HepG2 (cell line): ENCODE data around the gene EP300. TPM values are rescaled to one million over a fixed set of nuclear protein-coding genes. Genes with fewer than 3 reads are reported as not detected.

Experiments used
- ATM ChIP-seq: fragments of 450-650 bp; IDR thresholded peaks from 2 replicates; pipeline ENCODE4 v1.7.1; 2017; ENCODE audit warnings: mild to moderate bottlenecking, borderline replicate concordance
- CEBPG ChIP-seq: IDR thresholded peaks from 2 replicates; pipeline ENCODE4 v1.6.1; 2016
- DNMT1 ChIP-seq: sonication (generic); formaldehyde crosslinking; IDR thresholded peaks from 2 replicates; pipeline ENCODE4 v1.5.1; 2020; ENCODE audit warnings: mild to moderate bottlenecking, missing genetic modification reagents
- E2F5 ChIP-seq: sonication (generic); formaldehyde crosslinking; conservative IDR thresholded peaks from 2 replicates; pipeline ENCODE4 v1.4.0; 2020; ENCODE audit warnings: missing genetic modification reagents
- GTF2F1 ChIP-seq: fragments of 150-350 bp; IDR thresholded peaks from 2 replicates; pipeline ENCODE4 v1.6.1; 2014; ENCODE audit warnings: low read length
- HES4 ChIP-seq: sonication (generic); formaldehyde crosslinking; IDR thresholded peaks from 2 replicates; pipeline ENCODE4 v1.9.0; 2021; ENCODE audit warnings: mild to moderate bottlenecking, missing genetic modification reagents, borderline replicate concordance
- KLF9 ChIP-seq: IDR thresholded peaks from 2 replicates; pipeline ENCODE4 v1.6.1; 2016; ENCODE audit warnings: low read depth
- MAF1 ChIP-seq: sonication (generic); formaldehyde crosslinking; IDR thresholded peaks from 2 replicates; pipeline ENCODE4 v1.5.0; 2020; ENCODE audit warnings: missing genetic modification reagents, borderline replicate concordance
- MIER2 ChIP-seq: IDR thresholded peaks from 2 replicates; pipeline ENCODE4 v1.6.1; 2016; ENCODE audit warnings: missing biosample characterization, missing genetic modification reagents
- MYC ChIP-seq: sonication (generic); formaldehyde crosslinking; IDR thresholded peaks from 2 replicates; pipeline ENCODE4 v1.9.0; 2021; ENCODE audit warnings: missing genetic modification reagents, borderline replicate concordance
- NR2F6 ChIP-seq, 2 experiments: IDR thresholded peaks; 2 replicates each; pipeline ENCODE4 v1.6.1; 2016; ENCODE audit warnings: antibody characterized with exemption in 1 of 2, mild to moderate bottlenecking in 1 of 2
- RNF2 ChIP-seq: fragments of 450-650 bp; conservative IDR thresholded peaks from 2 replicates; pipeline ENCODE4 v1.6.1; 2016; ENCODE audit warnings: low read depth
- ZNF224 ChIP-seq: sonication (generic); formaldehyde crosslinking; IDR thresholded peaks from 2 replicates; pipeline ENCODE4 v1.5.0; 2020; ENCODE audit warnings: mild to moderate bottlenecking, missing genetic modification reagents
- ZNF235 ChIP-seq: sonication (generic); formaldehyde crosslinking; IDR thresholded peaks from 2 replicates; pipeline ENCODE4 v1.8.1; 2023; ENCODE audit warnings: mild to moderate bottlenecking, missing genetic modification reagents, borderline replicate concordance
- ZNF251 ChIP-seq: sonication (generic); formaldehyde crosslinking; IDR thresholded peaks from 2 replicates; pipeline ENCODE4 v1.9.0; 2021; ENCODE audit warnings: mild to moderate bottlenecking, missing genetic modification reagents
- ZNF317 ChIP-seq: sonication (generic); formaldehyde crosslinking; IDR thresholded peaks from 2 replicates; pipeline ENCODE4 v1.5.0; 2020; ENCODE audit warnings: mild to moderate bottlenecking, missing genetic modification reagents
- ZNF496 ChIP-seq: sonication (generic); formaldehyde crosslinking; IDR thresholded peaks from 2 replicates; pipeline ENCODE4 v1.8.1; 2023; ENCODE audit warnings: mild to moderate bottlenecking, moderate library complexity, missing genetic modification reagents; ENCODE audit not compliant: insufficient replicate concordance
- ZNF556 ChIP-seq: sonication (generic); formaldehyde crosslinking; IDR thresholded peaks from 2 replicates; pipeline ENCODE4 v1.4.0; 2020; ENCODE audit warnings: mild to moderate bottlenecking, missing genetic modification reagents, borderline replicate concordance
- ZNF614 ChIP-seq: IDR thresholded peaks from 2 replicates; pipeline ENCODE4 v1.6.1; 2018; ENCODE audit warnings: missing biosample characterization, missing genetic modification reagents, inconsistent platforms, borderline replicate concordance
- ZNF878 ChIP-seq: sonication (generic); formaldehyde crosslinking; IDR thresholded peaks from 2 replicates; pipeline ENCODE4 v1.8.1; 2023; ENCODE audit warnings: mild to moderate bottlenecking, missing genetic modification reagents, moderate library complexity
- ZSCAN12 ChIP-seq: sonication (generic); formaldehyde crosslinking; IDR thresholded peaks from 2 replicates; pipeline ENCODE4 v1.9.0; 2021; ENCODE audit warnings: mild to moderate bottlenecking, missing genetic modification reagents
- ZSCAN31 ChIP-seq: sonication (generic); formaldehyde crosslinking; IDR thresholded peaks from 2 replicates; pipeline ENCODE4 v1.5.0; 2020; ENCODE audit warnings: low read depth, mild to moderate bottlenecking, missing genetic modification reagents
- polyA plus RNA-seq, 8 experiments: library from polyadenylated mRNA; depleted of rRNA in 3 of 8; stranded (reverse) in 7 of 8; unstranded in 1 of 8; fragments of >200 nt; fragmentation: Illumina TruSeq in 4 of 8; extraction: Trizol in 4 of 8; gene quantifications; 2 replicates each; pipeline versions ENCODE4 v1.2.1 to v1.2.3, GENCODE V29; 2011 to 2016; ENCODE audit warnings: low read depth in 4 of 8, missing spikeins in 1 of 8, mixed read lengths in 1 of 8; ENCODE audit not compliant: insufficient read depth in 1 of 8
- total RNA-seq, 5 experiments: library from RNA; depleted of rRNA; stranded (reverse); fragments of >200 nt; fragmentation: Illumina TruSeq; extraction: Trizol; gene quantifications; 2 replicates each; pipeline ENCODE4 v1.2.3, GENCODE V29; 2016; ENCODE audit warnings: low read depth in 1 of 5
- TF ChIP-seq, protein P1 (sequence below): sonication (generic); formaldehyde crosslinking; IDR thresholded peaks from 2 replicates; pipeline ENCODE4 v1.5.0; 2020; ENCODE audit warnings: mild to moderate bottlenecking, missing genetic modification reagents, moderate library complexity
- TF ChIP-seq, protein P2 (sequence below): sonication (generic); formaldehyde crosslinking; IDR thresholded peaks from 2 replicates; pipeline ENCODE4 v1.5.1; 2020; ENCODE audit warnings: missing genetic modification reagents, mild to moderate bottlenecking, borderline replicate concordance
- TF ChIP-seq, protein P3 (sequence below): sonication (generic); formaldehyde crosslinking; IDR thresholded peaks from 2 replicates; pipeline ENCODE4 v1.8.0; 2022; ENCODE audit warnings: missing genetic modification reagents, mild to moderate bottlenecking, moderate library complexity, borderline replicate concordance

The EP300 gene
- total and polyA plus RNA-seq, 2 of the 13 experiments (the other 11 are each of a cell fraction or from before 2014, with no cell fraction given) = 13.6 to 14.9 TPM

- TF ChIP-seq KLF9 (CRISPR knock-in tag) (no peak), ZSCAN12 (CRISPR knock-in tag) (no peak), ZNF235 (CRISPR knock-in tag) (no peak), MIER2 (no peak), GTF2F1 (no peak), ZNF224 (CRISPR knock-in tag) (no peak), ZNF251 (CRISPR knock-in tag) (no peak), CEBPG (CRISPR knock-in tag) (no peak), MAF1 (no peak), ATM (no peak), E2F5 (CRISPR knock-in tag) (no peak), ZNF496 (CRISPR knock-in tag) (no peak), MYC (CRISPR knock-in tag) (peak; percentile 36; the same call in 1 of the 2 replicates), NR2F6 (IDR thresholded peaks at IDR 0.05) (no peak), NR2F6 (CRISPR knock-in tag; IDR thresholded peaks at IDR 0.05) (no peak), ZSCAN31 (no peak), DNMT1 (no peak), ZNF878 (peak; percentile 45; the same call in 1 of the 2 replicates), HES4 (CRISPR knock-in tag) (0 out of 2 replicates have a peak, but pooled peaks have one; percentile 10), RNF2 (no peak), ZNF614 (CRISPR knock-in tag) (no peak; the same call in 1 of the 2 replicates), ZNF556 (no peak), ZNF317 (CRISPR knock-in tag) (no peak)
- TF ChIP-seq, protein P1, sequence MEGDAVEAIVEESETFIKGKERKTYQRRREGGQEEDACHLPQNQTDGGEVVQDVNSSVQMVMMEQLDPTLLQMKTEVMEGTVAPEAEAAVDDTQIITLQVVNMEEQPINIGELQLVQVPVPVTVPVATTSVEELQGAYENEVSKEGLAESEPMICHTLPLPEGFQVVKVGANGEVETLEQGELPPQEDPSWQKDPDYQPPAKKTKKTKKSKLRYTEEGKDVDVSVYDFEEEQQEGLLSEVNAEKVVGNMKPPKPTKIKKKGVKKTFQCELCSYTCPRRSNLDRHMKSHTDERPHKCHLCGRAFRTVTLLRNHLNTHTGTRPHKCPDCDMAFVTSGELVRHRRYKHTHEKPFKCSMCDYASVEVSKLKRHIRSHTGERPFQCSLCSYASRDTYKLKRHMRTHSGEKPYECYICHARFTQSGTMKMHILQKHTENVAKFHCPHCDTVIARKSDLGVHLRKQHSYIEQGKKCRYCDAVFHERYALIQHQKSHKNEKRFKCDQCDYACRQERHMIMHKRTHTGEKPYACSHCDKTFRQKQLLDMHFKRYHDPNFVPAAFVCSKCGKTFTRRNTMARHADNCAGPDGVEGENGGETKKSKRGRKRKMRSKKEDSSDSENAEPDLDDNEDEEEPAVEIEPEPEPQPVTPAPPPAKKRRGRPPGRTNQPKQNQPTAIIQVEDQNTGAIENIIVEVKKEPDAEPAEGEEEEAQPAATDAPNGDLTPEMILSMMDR (CRISPR knock-in tag) = no peak
- TF ChIP-seq, protein P2, sequence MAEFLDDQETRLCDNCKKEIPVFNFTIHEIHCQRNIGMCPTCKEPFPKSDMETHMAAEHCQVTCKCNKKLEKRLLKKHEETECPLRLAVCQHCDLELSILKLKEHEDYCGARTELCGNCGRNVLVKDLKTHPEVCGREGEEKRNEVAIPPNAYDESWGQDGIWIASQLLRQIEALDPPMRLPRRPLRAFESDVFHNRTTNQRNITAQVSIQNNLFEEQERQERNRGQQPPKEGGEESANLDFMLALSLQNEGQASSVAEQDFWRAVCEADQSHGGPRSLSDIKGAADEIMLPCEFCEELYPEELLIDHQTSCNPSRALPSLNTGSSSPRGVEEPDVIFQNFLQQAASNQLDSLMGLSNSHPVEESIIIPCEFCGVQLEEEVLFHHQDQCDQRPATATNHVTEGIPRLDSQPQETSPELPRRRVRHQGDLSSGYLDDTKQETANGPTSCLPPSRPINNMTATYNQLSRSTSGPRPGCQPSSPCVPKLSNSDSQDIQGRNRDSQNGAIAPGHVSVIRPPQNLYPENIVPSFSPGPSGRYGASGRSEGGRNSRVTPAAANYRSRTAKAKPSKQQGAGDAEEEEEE (CRISPR knock-in tag) = no peak
- TF ChIP-seq, protein P3, sequence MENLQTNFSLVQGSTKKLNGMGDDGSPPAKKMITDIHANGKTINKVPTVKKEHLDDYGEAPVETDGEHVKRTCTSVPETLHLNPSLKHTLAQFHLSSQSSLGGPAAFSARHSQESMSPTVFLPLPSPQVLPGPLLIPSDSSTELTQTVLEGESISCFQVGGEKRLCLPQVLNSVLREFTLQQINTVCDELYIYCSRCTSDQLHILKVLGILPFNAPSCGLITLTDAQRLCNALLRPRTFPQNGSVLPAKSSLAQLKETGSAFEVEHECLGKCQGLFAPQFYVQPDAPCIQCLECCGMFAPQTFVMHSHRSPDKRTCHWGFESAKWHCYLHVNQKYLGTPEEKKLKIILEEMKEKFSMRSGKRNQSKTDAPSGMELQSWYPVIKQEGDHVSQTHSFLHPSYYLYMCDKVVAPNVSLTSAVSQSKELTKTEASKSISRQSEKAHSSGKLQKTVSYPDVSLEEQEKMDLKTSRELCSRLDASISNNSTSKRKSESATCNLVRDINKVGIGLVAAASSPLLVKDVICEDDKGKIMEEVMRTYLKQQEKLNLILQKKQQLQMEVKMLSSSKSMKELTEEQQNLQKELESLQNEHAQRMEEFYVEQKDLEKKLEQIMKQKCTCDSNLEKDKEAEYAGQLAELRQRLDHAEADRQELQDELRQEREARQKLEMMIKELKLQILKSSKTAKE = no peak
Measured at GRCh38 chr22:41091132-41092022, 1.0 kb upstream of the EP300 start (continued).
